Activated gamma-delta T cell treated with Interleukin-2 at 50 U/mL for 16 hours (primary cell): ENCODE data around the gene GPC5.
"Not testable (repeated sequence)": the region's sequence is repeated elsewhere in the genome, so short reads cannot be mapped to it uniquely, and the experiment has no call there.

Source experiments
- DNase-seq: peaks from one replicate; pipeline ENCODE4 v3.0.0-alpha.2; 2020

Gene GPC5

DNA sequence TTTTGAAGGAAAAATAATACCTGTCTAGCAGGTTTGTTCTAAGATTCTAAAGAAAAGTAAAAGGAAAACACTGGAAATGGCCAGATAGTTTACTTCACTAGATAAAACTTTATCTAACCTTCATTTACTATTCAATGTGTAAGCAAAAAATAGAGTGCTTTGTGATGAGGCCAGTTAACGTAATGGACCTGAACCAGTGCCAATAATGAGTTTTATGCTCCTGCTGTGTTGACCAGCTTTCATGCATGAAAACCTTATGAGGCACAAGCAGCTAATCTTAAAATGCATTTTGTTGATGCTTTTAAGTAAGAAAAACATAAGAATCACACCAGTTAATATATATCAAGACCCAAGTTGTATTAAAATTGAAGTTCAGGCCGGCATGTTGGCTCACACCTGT lies 1211.0 kb downstream of the GPC5 start:
- DNase-seq, result no peak

GRCh38 chr13:92612892-92613291 lies 1214.5 kb downstream of the GPC5 start:
- DNase-seq, result no peak

GRCh38 chr13:92613921-92614320 lies 1215.5 kb downstream of the GPC5 start:
- no peak for DNase-seq

- DNase-seq, result no peak
These were observed 1223.6 kb downstream of the GPC5 start for GRCh38 chr13:92621985-92622384.

DNA sequence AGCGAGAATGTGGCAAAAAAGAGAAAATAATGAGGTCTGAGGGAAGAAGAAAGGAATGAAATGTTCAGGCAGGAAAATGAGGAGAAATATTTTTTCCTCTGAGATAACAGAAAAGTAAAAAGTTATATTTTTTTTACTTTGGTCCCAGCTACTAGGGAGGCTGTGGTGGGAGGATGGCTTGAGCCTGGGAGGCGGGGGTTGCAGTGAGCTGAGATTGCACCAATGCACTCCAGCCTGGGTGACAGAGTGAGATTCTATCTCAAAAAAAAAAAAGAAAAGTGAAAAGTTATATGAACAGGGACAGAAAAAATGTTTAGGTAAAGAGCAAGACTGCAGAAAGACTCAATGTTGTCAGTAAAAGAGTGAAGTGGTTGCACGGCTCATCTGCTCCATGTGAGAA lies 1224.5 kb downstream of the GPC5 start:
- DNase-seq, result no peak

DNA sequence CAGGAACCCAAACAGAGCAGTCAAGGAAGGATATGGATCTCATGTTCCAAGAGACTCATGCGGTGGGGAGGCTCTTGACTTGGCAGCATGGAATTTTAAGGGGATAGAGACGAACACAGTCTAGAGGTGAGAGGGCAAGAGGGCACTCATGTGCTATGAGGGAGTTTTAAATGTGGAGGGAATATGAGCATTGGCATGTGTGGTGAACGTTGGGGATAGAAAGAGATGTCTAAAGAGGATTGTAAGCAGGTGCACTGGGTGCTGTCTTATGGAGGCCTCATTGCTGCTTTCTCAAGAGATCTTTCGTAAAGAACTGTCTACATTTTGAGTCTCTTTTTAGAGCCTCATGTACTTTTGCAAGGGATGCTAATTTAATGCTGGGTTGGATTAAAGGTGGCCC lies 1227.9 kb downstream of the GPC5 start:
- DNase-seq, result no peak

GRCh38 chr13:92640936-92641335 lies 1242.5 kb downstream of the GPC5 start:
- DNase-seq, result no peak

- DNase-seq, result no peak
These were observed 1250.9 kb downstream of the GPC5 start for GRCh38 chr13:92649140-92649813.

GRCh38 chr13:92656103-92656502 lies 1257.7 kb downstream of the GPC5 start:
- DNase-seq, result no peak

- no peak for DNase-seq
These were observed 1258.2 kb downstream of the GPC5 start for GRCh38 chr13:92656648-92657047.

DNA sequence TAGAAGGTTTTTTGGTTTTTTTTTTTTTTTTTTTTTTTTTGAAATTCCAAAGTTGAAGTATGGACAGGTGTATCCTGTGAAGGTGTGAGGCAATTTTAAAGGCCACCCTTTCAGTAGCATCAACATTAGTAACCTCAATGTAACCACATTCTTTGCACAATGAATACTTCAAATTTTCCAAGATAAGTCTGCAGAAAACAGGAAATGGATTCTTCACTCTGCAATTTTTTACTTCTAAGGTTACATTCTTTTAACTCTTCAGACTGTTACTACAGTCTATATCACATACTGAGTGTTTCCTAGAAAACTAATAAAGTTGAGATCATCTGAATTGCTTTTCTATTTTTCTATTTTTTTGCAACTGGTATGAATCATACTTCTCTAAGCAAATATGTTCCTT lies 1259.1 kb downstream of the GPC5 start:
- no peak for DNase-seq

- no peak for DNase-seq
These were observed 1259.9 kb downstream of the GPC5 start for GRCh38 chr13:92658293-92658692.

GRCh38 chr13:92661406-92661805 lies 1263.0 kb downstream of the GPC5 start:
- DNase-seq, result no peak

DNA sequence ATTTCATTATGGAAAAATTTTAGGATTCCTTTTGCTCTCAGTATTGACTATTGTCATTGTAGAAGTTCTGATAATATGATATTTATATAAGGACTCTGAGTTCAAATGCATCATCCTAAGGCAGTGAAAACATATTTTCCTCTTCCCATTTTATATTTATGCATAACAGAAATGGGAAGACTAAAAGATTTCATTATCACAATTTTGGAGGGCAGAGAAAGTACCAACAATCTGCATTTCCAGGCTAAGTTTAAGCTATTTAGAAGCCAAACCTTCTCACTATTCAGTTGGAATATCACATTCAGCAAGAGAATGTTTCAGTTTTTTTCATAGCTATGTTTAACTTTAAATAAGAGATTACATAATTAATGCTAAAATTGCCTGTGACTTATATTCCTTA lies 1269.7 kb downstream of the GPC5 start:
- DNase-seq, result no peak

GRCh38 chr13:92670096-92670495 lies 1271.7 kb downstream of the GPC5 start:
- no peak for DNase-seq

- no peak for DNase-seq
These were observed 1273.4 kb downstream of the GPC5 start for GRCh38 chr13:92671821-92672220.

- no peak for DNase-seq
These were observed 1277.8 kb downstream of the GPC5 start for GRCh38 chr13:92676246-92676645.

DNA sequence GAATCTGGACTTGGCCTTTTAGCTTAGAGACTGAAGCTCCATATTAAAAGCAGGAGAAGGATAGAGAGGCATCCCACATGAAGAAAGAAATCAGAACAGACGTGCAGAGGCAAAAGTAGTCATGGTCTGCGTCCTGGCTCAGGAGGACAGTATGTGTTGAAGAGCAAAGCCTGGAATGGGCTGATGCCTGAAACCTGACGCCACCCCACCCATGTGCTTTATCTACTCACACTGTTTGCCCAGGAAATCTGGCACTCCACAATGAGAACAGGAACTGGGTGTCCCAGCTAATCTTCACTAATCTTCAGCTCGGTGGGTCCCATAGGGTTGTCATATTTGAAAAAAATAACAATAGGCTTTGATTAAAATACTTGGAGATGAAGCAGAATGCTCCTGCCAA lies 1279.2 kb downstream of the GPC5 start:
- DNase-seq, result no peak

DNA sequence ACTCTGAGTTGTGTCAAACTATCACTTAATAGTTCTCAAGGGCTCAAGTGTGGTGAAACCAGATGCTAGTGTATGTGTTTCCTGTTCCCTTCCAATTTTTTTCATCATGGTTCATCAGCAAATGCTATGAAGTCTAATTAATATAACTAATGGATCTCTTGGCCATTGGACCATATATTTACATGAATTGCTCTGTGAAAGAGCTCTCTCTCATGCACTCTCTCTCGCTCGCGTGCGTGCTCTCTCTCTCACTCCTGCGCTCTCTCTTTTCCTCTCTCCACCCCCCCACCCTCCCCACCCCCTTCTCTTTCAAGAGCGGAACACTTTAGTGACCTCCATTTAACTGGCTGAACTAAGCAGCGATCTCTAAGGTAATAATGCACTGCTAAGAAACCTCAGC lies 1281.2 kb downstream of the GPC5 start:
- no peak for DNase-seq

GRCh38 chr13:92681239-92681638 lies 1282.8 kb downstream of the GPC5 start:
- no peak for DNase-seq

- no peak for DNase-seq
These were observed 1284.6 kb downstream of the GPC5 start for GRCh38 chr13:92682832-92683517.

DNA sequence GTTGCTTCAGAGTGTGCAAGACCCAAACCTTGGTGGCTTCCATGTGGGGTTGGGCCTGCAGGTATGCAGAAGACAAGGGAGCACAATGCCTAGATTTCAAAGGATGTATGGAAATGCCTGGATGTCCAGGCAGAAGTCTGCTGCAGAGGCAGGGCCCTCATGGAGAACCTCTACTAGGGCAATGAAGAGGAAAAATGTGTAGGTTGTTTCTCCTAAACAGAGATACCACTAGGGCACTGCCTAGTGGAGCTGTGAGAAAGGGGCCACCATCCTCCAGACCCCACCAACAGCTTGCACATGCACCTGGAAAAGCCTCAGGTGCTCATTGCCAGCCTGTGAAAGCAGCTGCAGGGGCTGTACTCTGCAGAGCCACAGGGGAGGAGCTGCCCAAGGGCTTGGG lies 1295.6 kb downstream of the GPC5 start:
- no peak for DNase-seq

DNA sequence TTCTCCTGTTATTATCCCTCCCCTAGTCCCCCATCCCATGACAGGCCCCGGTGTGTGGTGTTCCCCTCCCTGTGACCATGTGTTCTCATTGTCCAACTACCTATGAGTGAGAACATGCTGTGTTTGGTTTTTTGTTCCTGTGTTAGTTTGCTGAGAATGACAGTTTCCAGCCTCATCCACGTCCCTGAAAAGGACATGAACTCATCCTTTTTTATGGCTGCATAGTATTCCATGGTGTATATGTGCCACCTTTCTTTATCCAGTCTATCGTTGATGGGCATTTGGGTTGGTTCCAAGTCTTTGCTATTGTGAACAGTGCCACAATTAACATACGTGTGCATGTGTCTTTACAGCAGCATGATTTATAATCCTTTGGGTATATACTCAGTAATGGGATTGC lies 1297.4 kb downstream of the GPC5 start:
- DNase-seq, result not testable (repeated sequence)

- DNase-seq, result no peak
These were observed 1318.3 kb downstream of the GPC5 start for GRCh38 chr13:92716749-92717148.

- DNase-seq, result no peak
These were observed 1319.4 kb downstream of the GPC5 start for GRCh38 chr13:92717857-92718256.
